GM18505 (cell line): ENCODE data around the gene NLGN1.

Experiments used
- ATAC-seq: cut with Tn5 transposase; IDR thresholded peaks from one replicate; pipeline ENCODE4 v1.9.1; 2021; ENCODE audit not compliant: unreplicated experiment
- POLR2A ChIP-seq: IDR thresholded peaks from 4 replicates; pipeline ENCODE4 v1.6.1; 2011; ENCODE audit warnings: borderline replicate concordance; ENCODE audit not compliant: insufficient read depth, insufficient read length; ENCODE audit errors: extremely low read depth

Gene NLGN1

GRCh38 chr3:173945170-173945569 is 547.6 kb downstream of the NLGN1 start:
- ATAC-seq = no peak
- TF ChIP-seq POLR2A = no peak

DNA sequence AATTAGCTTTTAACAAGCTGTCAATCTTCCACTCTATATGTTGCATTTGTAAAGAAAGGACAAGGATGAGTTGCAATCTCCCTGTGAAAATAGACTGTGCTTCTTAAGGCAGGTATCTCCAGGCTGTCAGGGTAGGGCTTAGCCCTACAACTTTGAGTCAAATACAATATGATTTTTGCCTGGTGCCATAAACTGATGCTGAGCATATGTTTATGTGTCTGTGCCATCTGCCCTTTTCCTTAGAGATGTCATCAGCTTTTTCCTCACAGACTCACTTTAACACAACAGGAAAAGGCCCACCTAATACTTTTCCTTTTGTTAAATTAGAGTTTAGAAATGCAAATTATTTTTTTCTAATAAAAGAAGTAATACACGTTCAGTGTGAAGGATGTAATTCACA is 548.3 kb downstream of the NLGN1 start:
- ATAC-seq = no peak
- TF ChIP-seq POLR2A = no peak

GRCh38 chr3:173954647-173955046 is 557.1 kb downstream of the NLGN1 start:
- ATAC-seq = no peak
- no peak for TF ChIP-seq POLR2A

GRCh38 chr3:173957646-173958045 is 560.1 kb downstream of the NLGN1 start:
- no peak for TF ChIP-seq POLR2A
- ATAC-seq = no peak

GRCh38 chr3:173958805-173959204 is 561.3 kb downstream of the NLGN1 start:
- no peak for ATAC-seq

GRCh38 chr3:173970281-173970680 is 572.7 kb downstream of the NLGN1 start:
- no peak for ATAC-seq

More at GRCh38 chr3:173958805-173959204, 561.3 kb downstream of the NLGN1 start:
- TF ChIP-seq POLR2A = no peak

GRCh38 chr3:173976281-173976680 is 578.7 kb downstream of the NLGN1 start:
- no peak for TF ChIP-seq POLR2A
- ATAC-seq = no peak

More at GRCh38 chr3:173970281-173970680, 572.7 kb downstream of the NLGN1 start:
- no peak for TF ChIP-seq POLR2A

GRCh38 chr3:173977747-173978146 is 580.2 kb downstream of the NLGN1 start:
- TF ChIP-seq POLR2A = no peak
- no peak for ATAC-seq

DNA sequence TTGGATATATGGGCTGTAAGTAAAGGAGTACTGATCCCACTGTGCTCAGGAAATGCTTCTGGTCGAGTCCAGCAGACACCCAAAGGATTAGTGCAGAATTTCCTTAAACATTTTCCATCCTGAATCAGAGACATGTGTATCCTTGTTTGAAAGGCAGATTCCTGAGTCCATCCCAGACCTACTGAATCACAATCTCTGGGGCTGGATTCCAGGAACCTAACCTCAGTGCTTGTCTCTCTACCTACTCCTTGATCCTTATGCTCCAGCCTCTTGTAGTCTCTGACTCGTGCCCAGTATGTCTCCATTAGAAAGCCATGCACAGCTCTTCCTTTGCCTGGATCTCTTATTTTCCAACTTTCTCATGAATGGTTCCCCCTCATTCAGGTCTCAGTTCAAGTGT is 585.8 kb downstream of the NLGN1 start:
- TF ChIP-seq POLR2A = no peak
- ATAC-seq = no peak

- no peak for ATAC-seq
- TF ChIP-seq POLR2A = no peak
These were observed 589.4 kb downstream of the NLGN1 start for GRCh38 chr3:173986861-173987410.

DNA sequence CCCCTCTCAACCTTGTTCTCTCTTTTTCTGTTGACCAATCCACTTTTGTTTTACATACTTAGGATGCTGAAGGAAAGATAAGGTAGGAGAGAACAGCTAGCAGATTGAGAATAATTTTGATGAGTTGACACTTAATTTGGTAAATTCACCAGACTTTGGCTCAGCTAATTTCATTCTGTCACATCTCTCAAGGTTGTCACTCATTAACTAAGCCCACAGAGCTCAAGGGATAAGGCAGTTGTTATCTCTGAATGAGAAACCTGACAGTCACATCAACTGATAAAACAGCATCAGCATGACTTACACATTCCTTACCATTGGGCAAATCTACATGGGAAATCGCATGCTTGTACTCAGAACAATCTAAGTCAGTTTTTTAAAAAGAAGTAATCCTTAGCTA is 591.4 kb downstream of the NLGN1 start:
- TF ChIP-seq POLR2A = no peak
- ATAC-seq = no peak

- ATAC-seq = no peak
- TF ChIP-seq POLR2A = no peak
These were observed 594.9 kb downstream of the NLGN1 start for GRCh38 chr3:173992416-173992815.

DNA sequence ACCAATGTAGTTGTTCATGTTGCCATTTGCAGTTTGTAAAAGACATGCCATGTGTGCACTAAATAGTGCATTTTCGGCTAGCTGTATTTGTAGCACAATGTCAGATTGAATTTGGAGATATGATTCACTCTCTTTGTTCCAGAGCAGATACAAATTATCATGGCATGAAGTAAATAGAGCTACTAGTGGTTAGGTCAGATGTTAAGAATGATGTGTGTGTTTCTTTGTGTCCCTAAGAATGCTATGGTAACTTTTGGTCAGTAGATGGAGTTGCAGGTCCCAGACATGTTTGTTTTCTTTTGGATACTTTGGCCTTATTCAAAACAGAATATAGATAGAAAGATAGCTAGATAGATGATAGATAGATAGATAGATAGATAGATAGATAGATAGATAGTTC is 595.8 kb downstream of the NLGN1 start:
- no peak for TF ChIP-seq POLR2A
- no peak for ATAC-seq

DNA sequence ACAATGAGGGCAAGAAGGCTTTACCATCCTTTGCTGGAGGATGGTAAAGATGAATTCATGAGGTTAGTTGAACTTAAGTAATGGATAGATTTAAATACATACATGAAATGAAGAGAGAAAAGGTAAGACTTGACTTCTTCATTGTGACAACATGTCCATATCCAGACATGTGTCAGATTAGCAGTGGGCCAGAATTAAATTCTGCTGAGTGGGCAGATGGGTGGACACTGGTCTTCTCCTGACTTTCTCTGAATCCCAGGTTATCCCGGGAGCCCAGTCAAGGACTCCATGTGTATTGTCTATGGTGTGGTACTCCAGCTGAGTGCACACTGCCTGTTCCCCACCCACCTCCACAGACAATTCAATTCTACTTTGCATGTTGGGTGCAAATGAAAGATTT is 603.1 kb downstream of the NLGN1 start:
- ATAC-seq = no peak
- TF ChIP-seq POLR2A = no peak

- no peak for ATAC-seq
- no peak for TF ChIP-seq POLR2A
These were observed 605.0 kb downstream of the NLGN1 start for GRCh38 chr3:174002543-174002942.
